Left lung (tissue), 10 donors: Measurements from ENCODE around the gene RPS6KA2. TPM values are rescaled to one million over a fixed set of nuclear protein-coding genes. Genes with fewer than 3 reads are reported as not detected.

ENCODE experiments used
- ATAC-seq: fragments of 200-7000 bp; cut with Tn5 transposase; one replicate; pipeline ENCODE4 v1.9.1; 2020; ENCODE audit warnings: moderate library complexity
- DNase-seq, 4 donors: peaks; one replicate each; pipeline ENCODE4 v3.0.0-alpha.2; 2013 to 2020
- H3K27ac ChIP-seq, 2 donors: fragments of 200-600 bp; sonication (generic) in 1 of 2; one replicate each; pipeline versions ENCODE4 v1.5.0 to v1.8.0; 2020 to 2021
- H3K27me3 ChIP-seq, 2 donors: fragments of 200-600 bp; sonication (generic) in 1 of 2; one replicate each; pipeline versions ENCODE4 v1.5.0 to v1.8.0; 2020 to 2021
- H3K36me3 ChIP-seq, 2 donors: fragments of 200-600 bp; sonication (generic) in 1 of 2; one replicate each; pipeline versions ENCODE4 v1.5.0 to v1.8.0; 2020 to 2021
- H3K4me1 ChIP-seq, 2 donors: fragments of 200-600 bp; one replicate each; pipeline ENCODE4 v1.8.0; 2021
- H3K4me3 ChIP-seq, 2 donors: fragments of 200-600 bp; sonication (generic) in 1 of 2; one replicate each; pipeline versions ENCODE4 v1.5.0 to v1.8.0; 2020 to 2021; ENCODE audit warnings: mild to moderate bottlenecking in 1 of 2
- H3K9me3 ChIP-seq, 2 donors: fragments of 200-600 bp; sonication (generic) in 1 of 2; one replicate each; pipeline versions ENCODE4 v1.5.0 to v1.8.0; 2020 to 2021
- CTCF ChIP-seq, 2 donors: fragments of 200-600 bp; sonication (generic) in 1 of 2; IDR thresholded peaks; one replicate each; pipeline versions ENCODE4 v1.5.0 to v1.8.0; 2021; ENCODE audit warnings: antibody characterized with exemption in 2 of 2
- intact Hi-C, 2 donors: fragments of 100-400 bp; cut with DNase I; formaldehyde crosslinking; loops; one replicate each; pipeline versions ENCODE4 v1.11.2 to v1.14.2; 2022
- polyA plus RNA-seq, 6 donors: library from polyadenylated mRNA; unstranded; fragments of 120-200 nt; gene quantifications; one replicate each; pipeline ENCODE4 v1.2.1, GENCODE V29; 2013; ENCODE audit not compliant: insufficient read length in 6 of 6
- total RNA-seq, 2 donors: library from RNA; stranded (reverse); fragmentation: NEBNext Ultra II Directional; extraction: Animal tissue kit (Norgen Biotek cat#: 25700); gene quantifications; one replicate each; pipeline ENCODE4 v1.2.1, GENCODE V29; 2021
- donor health status: DM: no; HTN: yes; CAD: no.
- donor health status: DM: no; HTN: no; CAD: no.

The RPS6KA2 gene
- total and polyA plus RNA-seq, 8 donors, result 42.0 to 160 (median 48.0) TPM

GRCh38 chr6:166381733-166382499 is 245.1 kb downstream of the RPS6KA2 start:
- peak; percentile 58 to 77 for TF ChIP-seq CTCF (IDR thresholded peaks at IDR 0.05)
- H3K36me3 ChIP-seq, result no peaks in the 10 kb centered on the region
- no peaks in the 10 kb centered on the region for H3K9me3 ChIP-seq
- intact Hi-C loops, result no loop called here
- peak; percentile 79 for ATAC-seq
- peaks cover 4 to 10% of the 10 kb centered on the region in 2 donors for H3K4me1 ChIP-seq
- H3K27me3 ChIP-seq, result no peaks in the 10 kb centered on the region
- DNase-seq, result peak; percentile 32 to 96 (median 81)
- peak overlapping the region; percentile 89 to 91 for H3K27ac ChIP-seq
- peak overlapping the region; percentile 92 for H3K4me3 ChIP-seq

GRCh38 chr6:166381381-166381732 is 245.7 kb downstream of the RPS6KA2 start:
- no peak for TF ChIP-seq CTCF (IDR thresholded peaks at IDR 0.05)
- peak overlapping the region; percentile 89 to 91 for H3K27ac ChIP-seq
- H3K4me3 ChIP-seq, result peak overlapping the region; percentile 92
- no peaks in the 10 kb centered on the region for H3K9me3 ChIP-seq
- no peak for DNase-seq
- H3K4me1 ChIP-seq, result peaks cover 4 to 10% of the 10 kb centered on the region in 2 donors
- no peaks in the 10 kb centered on the region for H3K36me3 ChIP-seq
- intact Hi-C loops, result no loop called here
- H3K27me3 ChIP-seq, result no peaks in the 10 kb centered on the region
- ATAC-seq, result no peak

GRCh38 chr6:166379800-166380199 is 247.3 kb downstream of the RPS6KA2 start:
- Histone ChIP-seq H3K27me3 (no peaks in the 10 kb centered on the region), H3K4me1 (peaks cover 4 to 10% of the 10 kb centered on the region in 2 donors), H3K36me3 (no peaks in the 10 kb centered on the region), H3K4me3 (no peak overlapping the region), H3K27ac (no peak overlapping the region), H3K9me3 (no peaks in the 10 kb centered on the region)
- TF ChIP-seq CTCF (IDR thresholded peaks at IDR 0.05), result no peak
- intact Hi-C loops, result no loop called here
- DNase-seq (no peak), ATAC-seq (no peak)

GRCh38 chr6:166379103-166379586 is 247.9 kb downstream of the RPS6KA2 start:
- no peak overlapping the region for H3K27ac ChIP-seq
- no peak overlapping the region for H3K4me3 ChIP-seq
- intact Hi-C loops, result no loop called here
- ATAC-seq (no peak), DNase-seq (no peak)
- H3K9me3 ChIP-seq, result no peaks in the 10 kb centered on the region
- H3K4me1 ChIP-seq, result peaks cover 4 to 8% of the 10 kb centered on the region in 2 donors
- no peak for TF ChIP-seq CTCF (IDR thresholded peaks at IDR 0.05)
- no peaks in the 10 kb centered on the region for H3K27me3 ChIP-seq
- no peaks in the 10 kb centered on the region for H3K36me3 ChIP-seq

GRCh38 chr6:166377721-166378120 is 249.3 kb downstream of the RPS6KA2 start:
- no peaks in the 10 kb centered on the region for H3K9me3 ChIP-seq
- no peak overlapping the region for H3K27ac ChIP-seq
- intact Hi-C loops, result no loop called here
- H3K4me3 ChIP-seq, result no peak overlapping the region
- no peaks in the 10 kb centered on the region for H3K36me3 ChIP-seq
- DNase-seq, result no peak
- no peaks in the 10 kb centered on the region for H3K27me3 ChIP-seq
- ATAC-seq, result no peak
- peaks cover 0 to 4% of the 10 kb centered on the region in 2 donors for H3K4me1 ChIP-seq
- TF ChIP-seq CTCF (IDR thresholded peaks at IDR 0.05), result no peak
